GM21423 (cell line): ENCODE data around the gene LMBR1.
"Not testable (repeated sequence)": the region's sequence is repeated elsewhere in the genome, so short reads cannot be mapped to it uniquely, and the experiment has no call there.

ENCODE experiments used
- ATAC-seq: cut with Tn5 transposase; IDR thresholded peaks from one replicate; pipeline ENCODE4 v1.9.1; 2021; ENCODE audit warnings: mild to moderate bottlenecking, moderate library complexity; ENCODE audit not compliant: unreplicated experiment

LMBR1 gene

DNA sequence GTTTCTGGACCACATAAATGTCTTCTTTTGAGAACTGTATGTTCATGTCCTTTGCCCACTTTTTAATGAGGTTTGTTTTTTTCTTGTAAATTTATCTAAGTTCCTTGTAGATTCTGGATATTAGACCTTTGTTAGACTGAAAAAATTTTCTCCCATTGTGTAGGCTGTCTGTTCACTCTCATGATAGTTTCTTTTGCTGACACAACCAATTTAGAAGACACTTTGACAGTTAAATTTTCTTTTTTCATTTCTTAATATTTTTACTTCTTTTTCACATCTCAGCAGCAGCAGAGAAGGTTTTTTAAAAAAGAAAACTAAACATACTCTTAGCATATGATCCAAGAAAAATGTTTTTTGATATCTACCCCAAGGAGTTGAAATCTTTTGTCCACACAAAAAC, 190.6 kb downstream of the LMBR1 start:
- ATAC-seq, result no peak

DNA sequence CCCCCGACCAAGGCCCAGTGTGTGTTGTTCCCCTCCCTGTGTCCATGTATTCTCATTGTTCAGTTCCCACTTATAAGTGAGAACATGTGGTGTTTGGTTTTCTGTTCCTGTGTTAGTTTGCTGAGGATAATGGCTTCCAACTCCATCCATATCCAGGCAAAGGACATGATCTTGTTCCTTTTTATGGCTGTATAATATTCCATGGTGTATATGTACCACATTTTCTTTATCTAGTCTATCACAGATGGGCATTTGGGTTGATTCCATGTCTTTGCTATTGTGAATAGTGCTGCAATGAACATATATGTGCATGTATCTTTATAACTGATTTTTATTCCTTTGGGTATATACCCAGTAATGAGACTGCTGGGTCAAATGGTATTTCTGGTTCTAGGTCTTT, 191.2 kb downstream of the LMBR1 start:
- not testable (repeated sequence) for ATAC-seq

DNA sequence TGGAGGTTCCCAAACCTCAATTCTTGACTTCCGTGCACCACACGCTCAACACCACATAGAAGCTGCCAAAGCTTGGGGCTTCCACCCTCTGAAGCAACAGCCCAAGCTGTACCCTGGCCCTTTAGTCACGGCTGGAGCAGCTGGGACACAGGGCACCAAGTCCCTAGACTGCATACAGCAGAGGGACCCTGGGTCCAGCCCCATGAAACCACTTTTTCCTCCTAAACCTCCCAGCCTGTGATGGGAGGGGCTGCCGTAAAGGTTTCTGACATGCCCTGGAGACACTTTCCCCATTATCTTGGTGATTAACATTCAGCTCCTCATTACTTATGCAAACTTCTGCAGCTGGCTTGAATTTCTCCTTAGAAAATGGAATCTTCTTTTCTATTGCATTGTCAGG, 194.5 kb downstream of the LMBR1 start:
- not testable (repeated sequence) for ATAC-seq

DNA sequence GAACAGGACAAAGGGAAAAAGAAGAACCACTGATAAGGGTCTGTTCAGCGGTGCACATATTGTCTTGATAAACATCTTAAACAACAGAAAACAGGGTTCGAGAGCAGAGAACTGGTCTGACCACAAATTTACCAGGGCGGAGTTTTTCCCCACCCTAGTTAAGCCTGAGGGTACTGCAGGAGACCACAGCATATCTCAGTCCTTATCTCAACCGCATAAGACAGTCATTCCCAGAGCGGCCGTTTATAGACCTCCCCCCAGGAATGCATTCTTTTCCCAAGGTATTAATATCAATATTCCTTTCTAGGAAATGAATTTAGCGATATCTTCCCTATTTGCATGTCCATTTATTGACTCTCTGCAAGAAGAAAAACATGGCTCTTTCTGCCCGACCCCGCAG, 195.7 kb downstream of the LMBR1 start:
- ATAC-seq, result not testable (repeated sequence)

DNA sequence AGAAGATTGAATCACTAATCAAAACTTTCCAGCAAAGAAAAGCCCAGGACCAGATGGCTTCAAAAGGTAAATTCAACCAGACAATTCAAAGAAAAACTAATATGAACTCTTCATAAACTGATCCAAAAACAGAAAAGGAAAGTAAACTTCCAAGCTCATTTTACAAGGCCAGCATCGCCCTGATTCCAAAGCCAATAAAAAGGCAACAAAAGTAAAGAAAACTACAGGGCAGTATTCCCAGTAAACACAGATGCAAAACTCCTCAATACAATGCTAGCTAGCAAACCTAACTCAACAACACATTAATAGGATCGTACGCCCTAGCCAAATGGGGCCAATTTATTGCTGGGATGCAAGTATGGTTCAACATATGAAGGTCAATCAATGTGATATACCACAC, 199.4 kb downstream of the LMBR1 start:
- no peak for ATAC-seq

DNA sequence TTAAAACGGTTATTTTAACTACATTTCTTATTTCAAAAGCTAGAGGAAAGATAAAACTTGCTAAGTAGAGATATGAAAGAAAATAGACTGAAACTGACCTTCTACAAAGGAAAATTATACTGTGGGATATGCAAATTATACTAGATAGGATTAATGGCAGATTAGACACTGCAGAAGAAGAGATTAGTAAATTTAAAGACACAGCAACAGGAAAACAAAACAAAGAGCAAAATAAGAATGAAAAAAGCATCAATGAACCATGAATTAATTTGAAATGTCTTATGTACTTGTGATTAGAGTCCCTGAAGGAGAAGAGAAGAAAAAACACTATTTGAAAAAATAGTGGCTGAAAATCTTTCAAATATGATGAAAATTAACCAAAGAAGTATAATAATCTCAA, 200.1 kb downstream of the LMBR1 start:
- ATAC-seq, result no peak

DNA sequence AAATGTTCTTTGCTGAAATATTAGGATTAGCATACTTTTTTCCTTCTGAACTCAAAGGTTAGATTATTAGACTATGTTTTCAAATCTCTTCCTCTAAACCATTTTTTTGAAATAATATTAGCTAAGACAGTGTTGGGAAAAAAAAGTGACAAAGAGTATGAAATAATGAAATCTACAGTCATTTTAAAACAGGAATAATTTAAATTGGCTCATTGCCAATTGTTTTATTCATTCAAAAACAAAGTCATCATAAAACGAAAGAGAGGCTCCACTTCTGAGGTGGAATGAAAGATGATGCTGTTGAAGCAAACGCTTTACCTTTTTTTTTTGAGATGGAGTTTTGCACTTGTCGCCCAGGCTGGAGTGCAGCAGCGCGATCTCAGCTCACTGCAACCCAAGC, 201.2 kb downstream of the LMBR1 start:
- no peak for ATAC-seq

DNA sequence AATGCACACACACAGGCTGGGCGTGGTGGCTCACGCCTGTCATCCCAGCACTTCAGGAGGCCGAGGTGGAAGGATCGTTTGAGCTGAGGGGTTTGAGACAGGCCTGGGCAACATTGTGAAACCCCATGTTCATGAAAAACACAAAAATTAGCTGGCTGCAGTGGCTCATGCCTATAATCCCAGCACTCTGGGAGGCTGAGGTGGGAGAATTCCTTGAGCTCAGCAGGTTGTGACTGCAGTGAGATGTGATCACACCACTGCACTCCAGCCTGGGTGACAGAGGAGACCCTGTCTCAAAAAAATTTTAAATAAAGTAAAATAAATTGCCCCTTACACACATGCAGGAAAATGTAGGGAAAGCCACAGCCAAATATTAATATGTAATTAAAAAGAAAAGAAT, 208.3 kb downstream of the LMBR1 start:
- ATAC-seq, result no peak

DNA sequence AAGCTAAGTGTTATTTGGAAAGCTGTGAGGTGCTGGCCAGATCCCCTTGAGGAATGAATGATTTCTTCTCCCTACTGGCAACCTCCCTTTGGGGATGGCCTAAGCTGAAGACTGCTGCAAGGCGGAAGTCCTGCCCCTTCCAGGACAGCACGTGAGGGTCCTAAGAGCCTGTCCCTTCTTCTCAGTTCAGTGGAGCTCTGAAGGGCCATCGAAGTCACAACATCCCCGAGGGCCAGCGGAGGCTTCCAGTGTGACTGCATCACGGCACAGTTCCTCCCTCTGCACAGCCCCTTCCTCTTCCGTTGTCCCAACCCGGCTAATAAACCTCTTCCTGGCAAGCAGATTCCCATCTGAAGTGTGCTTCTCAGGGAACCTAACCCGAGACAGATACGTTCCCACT, 208.7 kb downstream of the LMBR1 start:
- ATAC-seq, result no peak

DNA sequence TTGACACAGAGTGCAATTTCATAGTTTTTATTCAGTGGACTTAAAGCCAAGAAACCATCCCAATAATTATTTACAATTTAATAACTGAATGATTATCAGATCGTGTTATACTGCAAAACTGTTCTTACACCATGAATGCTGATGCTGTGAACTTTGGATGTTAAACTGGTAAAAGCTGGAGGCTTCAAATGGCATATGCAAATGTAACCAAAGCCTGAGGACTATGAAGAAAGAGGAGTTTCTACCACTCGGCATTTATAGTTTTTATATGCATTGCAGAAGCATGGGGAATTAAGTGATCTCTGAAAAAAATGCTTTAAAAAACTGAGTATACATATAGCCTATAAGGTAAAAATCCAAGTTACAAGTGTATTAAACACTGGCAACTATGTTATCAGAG, 210.1 kb downstream of the LMBR1 start:
- ATAC-seq, result no peak

DNA sequence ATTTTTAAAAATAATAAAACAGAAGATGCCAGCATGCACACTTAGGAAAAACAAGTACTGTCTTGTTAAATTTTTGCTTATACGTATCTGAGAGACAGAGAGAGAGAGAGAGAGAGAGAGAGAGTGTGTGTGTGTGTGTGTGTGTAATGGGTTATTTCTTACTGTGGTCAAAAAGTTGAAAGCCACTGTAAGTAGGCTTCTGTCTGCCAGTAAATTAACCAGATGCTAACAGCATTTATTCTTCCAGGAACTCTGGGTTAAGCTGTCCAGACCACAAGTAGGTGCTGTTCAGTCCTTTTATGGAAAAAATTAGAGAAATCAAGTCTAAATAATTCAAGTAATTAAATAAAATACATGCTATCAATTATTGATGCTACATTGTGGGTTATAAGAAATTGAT, 212.7 kb downstream of the LMBR1 start:
- ATAC-seq, result no peak

DNA sequence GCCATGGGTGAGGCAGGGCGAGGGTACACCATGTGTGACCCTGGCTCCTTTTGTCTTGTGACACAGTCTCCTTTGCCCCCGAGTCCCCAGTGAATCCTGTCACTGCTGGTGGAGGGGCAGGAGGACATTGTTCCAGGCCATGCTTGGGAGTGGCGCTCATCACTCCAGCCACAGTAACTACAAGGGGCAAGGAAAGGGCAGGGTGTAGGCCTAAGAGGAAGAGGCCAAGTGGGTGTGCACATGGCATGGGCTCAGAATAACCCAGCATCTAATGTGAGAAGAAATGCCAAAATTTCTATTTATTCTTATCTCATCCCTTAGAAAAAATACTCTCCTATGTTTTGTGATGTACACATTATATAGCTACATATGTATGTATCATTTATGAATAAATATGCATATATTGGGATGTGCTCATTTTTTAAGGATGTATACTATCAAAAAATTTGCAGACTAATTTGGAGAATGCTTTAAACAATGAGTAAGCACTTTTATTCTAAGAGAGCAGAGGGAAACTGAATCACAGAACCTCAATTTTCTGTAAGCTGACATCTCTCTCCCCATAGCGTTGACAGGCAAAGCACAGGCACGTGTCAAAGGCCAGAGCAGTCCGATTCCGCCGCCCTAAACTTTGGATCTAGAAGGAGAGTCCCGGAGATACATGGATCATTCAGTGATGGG, 215.5 kb downstream of the LMBR1 start:
- ATAC-seq, result no peak

DNA sequence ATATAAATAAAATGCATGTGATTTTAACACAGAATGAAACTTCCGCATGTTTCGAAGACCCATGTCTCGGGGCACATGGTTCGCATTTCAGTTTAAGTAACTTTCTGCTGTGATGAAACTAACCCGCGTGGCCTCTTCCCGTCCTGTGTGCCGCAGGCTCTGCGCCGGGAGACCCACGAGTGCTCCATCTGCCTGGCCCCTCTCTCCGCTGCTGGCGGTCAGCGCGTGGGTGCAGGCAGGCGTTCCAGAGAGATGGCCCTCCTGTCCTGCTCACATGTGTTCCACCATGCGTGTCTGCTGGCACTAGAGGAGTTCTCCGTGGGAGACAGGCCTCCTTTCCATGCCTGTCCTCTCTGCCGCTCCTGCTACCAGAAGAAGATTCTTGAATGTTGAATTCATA, 216.7 kb downstream of the LMBR1 start:
- no peak for ATAC-seq

DNA sequence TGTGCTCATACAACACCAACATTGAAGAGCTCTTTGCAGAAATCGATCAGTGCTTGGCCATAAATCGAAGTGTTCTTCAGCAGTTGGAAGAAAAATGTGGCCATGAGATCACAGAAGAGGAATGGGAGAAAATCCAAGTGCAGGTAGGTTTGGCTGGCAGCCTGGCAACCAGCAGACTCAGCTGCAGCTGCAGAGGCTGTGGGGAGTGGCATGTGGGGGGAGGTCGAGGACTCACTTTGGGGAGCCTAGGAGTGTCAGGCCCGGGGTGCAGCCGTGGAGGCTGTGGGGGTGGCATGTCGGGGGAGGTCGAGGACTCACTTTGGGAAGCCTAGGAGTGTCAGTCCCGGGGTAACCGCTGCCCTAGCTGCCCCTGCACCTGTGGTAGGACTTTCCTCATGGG, 217.3 kb downstream of the LMBR1 start:
- ATAC-seq, result no peak

DNA sequence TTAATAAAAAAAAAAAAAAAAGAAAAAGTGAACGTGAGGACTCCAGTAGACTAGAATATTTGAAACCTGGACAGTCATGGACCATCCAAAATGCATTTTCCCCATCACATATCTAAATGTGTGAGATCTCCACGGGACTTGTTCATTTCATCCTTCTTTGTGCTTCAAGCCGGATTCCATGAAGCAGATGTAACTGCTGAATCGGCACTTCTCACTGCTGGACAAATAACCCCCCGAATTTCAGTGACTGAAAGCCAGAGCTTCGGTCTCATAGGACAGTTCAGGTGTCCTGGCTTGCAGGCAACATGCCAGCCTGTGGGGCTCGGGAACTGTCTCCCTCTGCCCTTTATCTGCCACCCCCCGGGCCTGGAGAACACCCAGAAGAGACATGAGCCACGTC, 219.1 kb downstream of the LMBR1 start:
- ATAC-seq, result no peak

DNA sequence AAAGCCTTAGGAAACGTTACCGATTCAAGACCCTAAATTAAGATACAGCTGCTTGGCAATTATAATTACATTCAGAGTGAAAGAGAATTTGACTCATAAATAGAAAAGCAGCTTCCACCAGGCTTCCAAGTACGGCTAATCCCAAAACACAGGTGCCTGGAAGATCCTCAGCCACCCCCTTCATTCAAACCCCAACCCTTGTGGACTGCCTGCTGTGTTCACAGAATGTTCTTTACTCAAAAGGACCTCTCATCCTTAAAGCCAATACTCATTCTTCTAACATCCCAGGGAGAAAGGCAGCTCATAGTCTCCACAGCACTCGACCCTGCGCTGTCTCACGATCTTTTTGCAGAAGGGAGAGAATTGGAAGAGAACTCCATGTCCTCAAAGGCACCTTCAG, 219.5 kb downstream of the LMBR1 start:
- no peak for ATAC-seq

DNA sequence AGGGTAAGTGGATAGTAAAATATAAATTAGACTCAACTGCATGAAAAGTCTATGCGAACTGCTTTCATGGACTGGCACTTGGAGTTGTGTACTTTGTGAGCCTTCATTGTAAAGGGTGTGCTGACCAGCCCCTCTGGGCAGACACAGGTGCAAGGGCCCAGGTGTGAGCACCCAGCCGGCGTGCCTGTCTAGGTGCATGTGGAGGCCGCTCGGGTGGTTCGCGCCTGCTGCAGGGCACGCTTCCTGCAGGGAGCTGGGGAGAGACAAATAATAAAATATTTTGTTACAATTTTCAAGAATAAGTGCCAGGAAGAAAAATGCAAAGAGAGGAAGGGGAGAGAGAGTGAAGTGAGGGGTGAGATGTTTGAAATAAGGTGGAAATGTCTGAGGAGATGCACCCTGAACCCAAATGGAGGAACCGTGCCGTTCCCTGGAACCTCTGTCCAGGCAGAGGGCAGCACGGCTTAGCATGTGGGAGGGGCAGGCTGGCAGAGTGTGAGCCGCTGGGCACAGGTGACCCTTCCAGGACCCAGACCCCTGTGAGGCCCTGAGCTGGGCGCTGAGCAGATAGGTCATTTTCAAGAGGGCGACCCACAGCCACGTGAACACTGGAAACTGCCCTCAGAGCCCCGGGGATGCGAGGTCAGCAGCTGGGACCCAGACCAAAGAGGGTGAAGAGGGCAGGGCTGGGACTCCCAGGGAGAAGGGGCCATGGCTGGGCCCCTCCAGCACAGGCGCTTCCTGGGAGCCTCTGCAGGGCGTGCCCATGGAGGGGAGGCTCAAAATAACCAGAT, 223.8 kb downstream of the LMBR1 start:
- no peak for ATAC-seq

DNA sequence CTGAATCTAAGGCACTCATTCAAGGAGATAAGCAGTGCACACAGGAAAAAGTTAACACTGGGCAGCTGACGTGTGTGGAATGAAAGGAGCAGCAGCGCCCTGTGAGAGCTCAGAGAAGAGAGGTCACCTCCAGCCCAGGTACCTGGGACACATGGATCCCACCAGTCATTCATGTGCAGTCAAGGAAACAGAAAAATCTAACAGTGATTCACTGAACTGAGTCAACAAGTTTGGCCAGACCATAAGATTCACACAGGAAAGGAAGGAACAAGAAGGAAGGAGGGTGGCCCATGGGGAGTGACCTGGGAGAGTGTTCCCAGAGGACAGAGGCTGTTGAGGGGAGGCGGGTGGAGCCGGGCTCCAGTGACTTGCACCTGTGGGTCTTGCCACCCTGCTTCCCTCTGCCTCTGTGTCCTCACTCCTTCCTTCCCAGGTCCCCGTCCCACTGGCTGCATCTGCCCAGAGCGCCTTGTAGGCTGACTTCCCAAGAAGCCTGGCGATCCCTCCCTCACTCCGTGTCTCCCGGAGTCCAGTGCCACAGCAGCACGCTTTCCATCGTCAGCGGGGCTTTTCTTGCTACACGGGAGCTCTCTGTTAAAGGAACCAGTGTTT, 224.7 kb downstream of the LMBR1 start:
- no peak for ATAC-seq

DNA sequence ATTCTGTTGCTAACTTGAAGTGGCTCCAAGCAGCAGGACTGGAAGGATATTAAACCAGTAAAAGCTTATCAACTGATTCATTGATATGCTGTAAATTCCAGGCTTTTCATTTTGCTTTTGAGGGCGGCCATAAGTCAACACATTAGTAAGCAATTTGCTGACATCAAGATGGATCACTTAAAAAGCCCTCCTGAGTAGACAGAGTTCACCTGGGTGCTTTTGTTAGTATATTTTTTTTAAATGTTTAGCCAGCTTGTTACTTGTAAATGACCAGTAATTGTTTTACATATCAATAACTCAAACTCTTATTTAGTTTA, 225.9 kb downstream of the LMBR1 start:
- no peak for ATAC-seq

DNA sequence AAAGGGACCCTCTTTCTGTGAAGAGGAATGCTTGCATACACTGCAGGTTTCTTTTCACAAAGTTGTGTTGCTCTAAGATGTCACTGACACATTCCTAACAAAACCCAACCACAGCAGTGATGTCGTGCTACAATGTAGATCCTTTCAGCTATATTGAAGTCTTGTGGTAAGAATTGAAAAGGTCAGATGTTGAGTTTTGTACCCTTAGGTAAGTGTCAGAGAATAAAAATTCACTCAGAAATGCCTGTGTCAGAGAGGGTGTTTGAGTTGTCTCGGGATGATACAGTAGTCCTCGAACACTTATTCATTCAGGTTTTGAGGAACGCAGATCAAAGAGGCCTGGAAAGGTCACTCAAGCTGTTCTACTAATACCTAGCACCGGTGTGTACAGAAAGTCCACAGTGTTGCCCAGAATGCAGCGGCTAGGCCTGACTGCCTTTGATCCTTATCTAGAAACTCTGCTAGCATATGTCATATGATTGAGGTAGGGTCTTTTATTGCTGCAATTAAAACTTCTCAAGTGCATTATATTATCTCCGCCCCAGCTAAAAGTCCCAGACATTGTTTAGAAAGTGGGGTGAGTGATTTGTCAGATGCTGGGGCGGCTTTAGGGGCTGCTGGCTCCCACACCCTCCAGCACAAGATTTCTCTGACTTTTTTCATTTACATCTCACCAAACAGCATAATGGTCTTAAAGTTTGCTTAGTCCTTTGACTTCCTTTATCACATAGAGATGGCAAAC, 226.4 kb downstream of the LMBR1 start:
- no peak for ATAC-seq

DNA sequence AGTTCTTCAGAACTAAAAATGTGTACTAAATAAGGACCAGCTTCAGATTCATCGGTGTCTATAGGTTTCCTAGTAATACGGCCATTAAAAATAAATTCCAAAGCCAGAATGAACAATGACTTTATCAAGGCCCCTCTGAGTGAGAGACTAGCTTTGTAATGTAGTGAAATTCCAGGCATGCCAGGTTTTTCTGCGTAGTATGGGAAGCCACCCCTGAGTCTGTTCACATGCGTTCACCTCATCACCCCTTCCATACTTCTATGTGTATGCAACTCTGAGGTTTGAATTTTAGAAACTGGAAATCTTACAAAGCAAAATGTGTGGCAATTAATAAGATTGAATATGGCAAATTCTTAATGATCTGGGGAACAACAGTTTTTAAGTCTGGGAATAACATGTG, 227.9 kb downstream of the LMBR1 start:
- no peak for ATAC-seq

DNA sequence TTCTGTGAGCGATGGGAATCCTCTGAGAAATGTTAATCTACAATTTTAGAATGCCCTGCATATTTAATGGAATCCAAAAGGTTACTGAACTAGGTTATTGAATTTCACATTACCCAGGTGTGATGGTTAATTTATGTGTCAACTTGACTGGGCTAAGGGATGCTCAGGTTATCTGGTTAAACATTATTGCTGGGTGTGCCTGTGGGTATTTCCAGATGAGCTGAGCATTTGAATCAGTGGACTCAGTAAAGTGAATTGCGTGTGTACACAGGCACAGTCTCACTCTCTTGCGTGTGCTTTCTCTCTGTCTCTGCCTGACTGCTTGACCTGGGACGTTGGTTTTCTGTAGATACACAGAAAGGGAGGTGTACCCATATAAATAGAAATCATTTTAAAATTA, 230.7 kb downstream of the LMBR1 start:
- ATAC-seq, result no peak
